H1 (cell line): ENCODE measurements around the gene DOK6. TPM values are rescaled to one million over a fixed set of nuclear protein-coding genes. Genes with fewer than 3 reads are reported as not detected.

ENCODE experiments used
- ATF2 ChIP-seq: IDR thresholded peaks from 2 replicates; pipeline ENCODE4 v1.6.1; 2012; ENCODE audit warnings: low read length, inconsistent platforms
- BCL11A ChIP-seq, 2 experiments: IDR thresholded peaks; one replicate each; pipeline ENCODE4 v1.6.1; 2011; ENCODE audit warnings: low read depth in 2 of 2, low read length in 2 of 2, mild to moderate bottlenecking in 2 of 2
- POLR2AphosphoS5 ChIP-seq: IDR thresholded peaks from 2 replicates; pipeline ENCODE4 v1.6.1; 2011; ENCODE audit warnings: low read depth, low read length
- SRF ChIP-seq: IDR thresholded peaks from 2 replicates; pipeline ENCODE4 v1.6.1; 2011; ENCODE audit warnings: mild to moderate bottlenecking, low read depth, low read length, moderate library complexity
- polyA plus RNA-seq, 7 experiments: library from polyadenylated mRNA; depleted of rRNA in 3 of 7; stranded (reverse) in 5 of 7; unstranded in 2 of 7; fragments of >200 nt in 5 of 7; fragments of 200-250 nt in 2 of 7; gene quantifications; 1 replicate in 5 of 7; 2 replicates in 1 of 7; 4 replicates in 1 of 7; pipeline versions ENCODE4 v1.2.1 to v1.2.3, GENCODE V29; 2011 to 2013; ENCODE audit warnings: missing spikeins in 2 of 7, mixed read lengths in 2 of 7
- total RNA-seq: library from RNA; stranded (reverse); fragmentation: NEBNext Ultra II Directional; extraction: Animal tissue kit (Norgen Biotek cat#: 25700); gene quantifications from 2 replicates; pipeline ENCODE4 v1.2.1, GENCODE V29; 2021

Gene DOK6
- total and polyA plus RNA-seq, 2 of the 8 experiments (the other 6 are each of a cell fraction or from before 2014, with no cell fraction given), result 0.33 to 0.50 TPM

- TF ChIP-seq BCL11A (IDR thresholded peaks at IDR 0.05; ENCODE audit: low read depth in 2 of 2, low read length in 2 of 2) (no peak), POLR2AphosphoS5 (no peak), ATF2 (no peak), SRF (no peak)
These were observed 157.4 kb downstream of the DOK6 start (continued) for GRCh38 chr18:69558052-69558451.
